Fibroblast of mammary gland (primary cell): ENCODE data around the gene CAMLG.

ENCODE experiments used
- DNase-seq: peaks from one replicate; pipeline ENCODE4 v3.0.0-alpha.2; 2010; ENCODE audit warnings: low read depth
- H3K4me3 ChIP-seq: 2 replicates; pipeline ENCODE4 v1.5.1; 2011; ENCODE audit warnings: low read depth, mild to moderate bottlenecking, low read length, moderate library complexity; ENCODE audit not compliant: control insufficient read depth
- TF ChIP-seq, protein P1 (sequence below): conservative IDR thresholded peaks from 2 replicates; pipeline ENCODE4 v1.5.1; 2011; ENCODE audit warnings: low read depth, low read length, inconsistent platforms; ENCODE audit not compliant: control insufficient read depth, insufficient read depth

The CAMLG gene

DNA sequence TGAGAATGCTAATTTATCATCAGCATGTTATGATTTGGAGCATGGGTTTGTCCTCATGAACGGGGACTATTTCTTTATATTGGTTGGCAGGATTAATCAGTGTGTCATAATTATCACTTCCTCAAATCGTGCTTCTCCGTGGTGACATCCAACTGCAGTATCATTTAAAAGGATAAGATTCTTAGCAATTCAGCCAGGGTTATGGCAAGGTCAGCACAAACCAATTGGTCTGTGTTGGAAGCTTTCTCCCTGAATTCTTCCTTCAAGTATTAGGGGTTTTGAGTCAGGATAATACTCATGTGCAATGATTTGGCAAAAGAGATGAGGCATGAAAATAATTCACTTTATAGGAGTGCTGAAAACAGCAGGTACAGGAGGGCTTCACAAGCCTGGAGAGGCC is 5.5 kb upstream of the CAMLG start:
- DNase-seq, result no peak
- no peak overlapping the region for H3K4me3 ChIP-seq
- TF ChIP-seq, protein P1, sequence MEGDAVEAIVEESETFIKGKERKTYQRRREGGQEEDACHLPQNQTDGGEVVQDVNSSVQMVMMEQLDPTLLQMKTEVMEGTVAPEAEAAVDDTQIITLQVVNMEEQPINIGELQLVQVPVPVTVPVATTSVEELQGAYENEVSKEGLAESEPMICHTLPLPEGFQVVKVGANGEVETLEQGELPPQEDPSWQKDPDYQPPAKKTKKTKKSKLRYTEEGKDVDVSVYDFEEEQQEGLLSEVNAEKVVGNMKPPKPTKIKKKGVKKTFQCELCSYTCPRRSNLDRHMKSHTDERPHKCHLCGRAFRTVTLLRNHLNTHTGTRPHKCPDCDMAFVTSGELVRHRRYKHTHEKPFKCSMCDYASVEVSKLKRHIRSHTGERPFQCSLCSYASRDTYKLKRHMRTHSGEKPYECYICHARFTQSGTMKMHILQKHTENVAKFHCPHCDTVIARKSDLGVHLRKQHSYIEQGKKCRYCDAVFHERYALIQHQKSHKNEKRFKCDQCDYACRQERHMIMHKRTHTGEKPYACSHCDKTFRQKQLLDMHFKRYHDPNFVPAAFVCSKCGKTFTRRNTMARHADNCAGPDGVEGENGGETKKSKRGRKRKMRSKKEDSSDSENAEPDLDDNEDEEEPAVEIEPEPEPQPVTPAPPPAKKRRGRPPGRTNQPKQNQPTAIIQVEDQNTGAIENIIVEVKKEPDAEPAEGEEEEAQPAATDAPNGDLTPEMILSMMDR, result no peak

DNA sequence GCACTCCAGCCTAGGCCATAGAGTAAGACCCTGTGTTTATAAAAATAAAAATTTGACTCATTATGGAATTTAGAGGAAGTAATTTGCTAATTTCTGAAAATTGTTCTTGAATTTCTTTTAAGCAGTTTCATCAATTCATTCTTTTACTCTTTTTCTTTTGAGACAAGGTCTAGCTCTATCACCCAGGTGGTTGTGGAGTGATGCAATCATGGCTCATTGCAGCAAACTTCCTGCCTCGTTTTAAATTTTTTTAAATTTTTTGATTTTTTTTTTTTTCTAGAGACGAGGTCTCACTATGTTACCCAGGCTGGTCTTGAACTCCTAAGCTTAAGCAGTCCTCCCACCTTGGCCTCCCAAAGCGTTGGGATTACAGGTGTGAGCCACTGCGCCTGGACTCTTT is 3.1 kb upstream of the CAMLG start:
- TF ChIP-seq, protein P1, result no peak
- no peak for DNase-seq
- no peak overlapping the region for H3K4me3 ChIP-seq

DNA sequence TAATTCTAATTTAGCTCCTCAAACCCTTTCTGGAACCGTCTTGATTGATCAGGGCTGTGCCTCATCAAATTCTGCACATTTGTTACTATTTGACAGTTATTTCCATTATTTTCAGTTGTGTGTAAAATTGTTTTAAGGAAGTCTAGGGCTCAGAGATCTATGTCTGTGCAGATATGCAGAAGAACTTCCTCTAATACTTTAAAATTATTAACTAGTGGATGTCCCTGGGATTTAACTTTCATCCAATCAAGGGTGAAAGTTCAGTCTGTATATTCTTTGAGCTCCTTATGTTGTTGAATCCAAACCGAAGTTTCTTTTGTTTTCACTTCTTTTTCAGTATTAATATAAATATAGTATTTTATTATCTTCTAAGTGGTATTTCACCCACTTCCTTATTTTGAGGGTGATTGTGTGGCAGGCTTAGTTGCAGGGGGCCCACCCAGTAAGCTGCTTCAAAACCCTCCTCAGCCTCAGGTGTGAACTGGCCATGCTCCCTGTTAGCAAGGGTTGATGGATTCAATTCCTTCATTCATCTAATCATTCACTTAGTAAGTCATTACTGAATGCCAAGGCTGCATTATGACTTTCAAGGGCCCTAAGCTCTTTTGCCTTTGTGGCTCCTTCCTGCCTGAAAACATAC is 2.1 kb upstream of the CAMLG start:
- H3K4me3 ChIP-seq, result no peak overlapping the region
- TF ChIP-seq, protein P1, result no peak
- DNase-seq, result no peak

DNA sequence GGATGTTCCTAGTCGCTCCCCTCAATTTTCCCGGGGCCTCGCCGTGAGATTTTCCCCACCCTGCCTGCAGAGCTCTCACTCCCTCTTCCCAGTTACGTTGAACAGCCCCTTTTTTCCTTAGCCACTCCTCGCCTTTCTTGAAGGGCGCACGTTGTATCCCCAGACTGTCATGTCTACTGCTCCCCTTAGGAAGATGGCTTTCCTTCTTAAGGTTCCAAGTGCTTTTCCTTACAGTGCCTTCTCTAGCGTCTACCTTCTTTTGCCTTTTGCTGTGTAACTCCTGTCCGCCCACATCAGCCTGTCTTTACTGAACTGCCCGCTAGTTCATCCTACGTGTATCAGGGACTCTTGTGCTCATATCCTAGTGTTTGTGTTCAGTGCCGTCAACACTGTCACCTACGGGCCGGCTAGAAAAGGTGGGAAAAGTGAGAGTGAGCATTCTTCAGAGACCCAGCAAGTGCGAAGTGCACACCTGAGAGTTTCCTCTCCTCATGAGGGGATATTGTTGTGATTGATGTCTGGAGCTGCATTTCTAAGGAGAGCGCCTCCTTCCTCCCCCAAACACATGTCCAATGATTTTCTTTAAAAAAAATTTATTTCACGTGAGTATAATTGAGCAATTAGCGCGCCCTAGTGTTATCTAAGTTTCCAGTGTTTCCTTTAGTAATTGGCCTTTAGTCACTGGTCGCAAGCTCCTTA is 764 bp downstream of the CAMLG start:
- DNase-seq, result peak; percentile 50
- peak overlapping the region; percentile 98 for H3K4me3 ChIP-seq
- TF ChIP-seq, protein P1, result no peak

DNA sequence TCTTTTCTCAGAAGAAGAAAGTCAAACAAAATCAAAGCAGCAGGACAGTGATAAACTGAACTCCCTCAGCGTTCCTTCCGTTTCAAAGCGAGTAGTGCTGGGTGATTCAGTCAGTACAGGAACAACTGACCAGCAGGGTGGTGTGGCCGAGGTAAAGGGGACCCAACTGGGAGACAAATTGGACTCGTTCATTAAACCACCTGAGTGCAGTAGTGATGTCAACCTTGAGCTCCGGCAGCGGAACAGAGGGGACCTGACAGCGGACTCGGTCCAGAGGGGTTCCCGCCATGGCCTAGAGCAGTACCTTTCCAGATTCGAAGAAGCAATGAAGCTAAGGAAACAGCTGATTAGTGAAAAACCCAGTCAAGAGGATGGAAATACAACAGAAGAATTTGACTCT is 2.7 kb downstream of the CAMLG start:
- no peak for DNase-seq
- no peak overlapping the region for H3K4me3 ChIP-seq
- TF ChIP-seq, protein P1, result no peak

DNA sequence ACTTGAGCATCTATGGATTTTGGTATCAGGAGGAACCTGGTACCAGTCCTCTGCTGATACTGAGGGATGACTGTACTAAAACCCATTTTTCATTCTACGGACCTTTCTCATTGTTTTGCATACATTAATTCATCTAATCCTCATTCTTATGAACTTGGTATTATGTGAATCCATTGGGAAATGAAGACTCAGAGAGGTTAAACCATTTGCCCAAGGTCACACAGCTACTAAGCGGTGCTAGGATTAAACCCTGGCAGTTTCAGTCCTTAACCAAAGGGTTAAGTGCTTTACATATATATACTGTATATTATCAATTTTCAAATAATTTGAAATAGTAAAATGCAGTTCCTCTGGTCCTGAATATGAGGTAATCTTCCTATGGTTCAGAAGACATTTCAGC is 3.8 kb downstream of the CAMLG start:
- no peak overlapping the region for H3K4me3 ChIP-seq
- TF ChIP-seq, protein P1, result no peak
- DNase-seq, result no peak

DNA sequence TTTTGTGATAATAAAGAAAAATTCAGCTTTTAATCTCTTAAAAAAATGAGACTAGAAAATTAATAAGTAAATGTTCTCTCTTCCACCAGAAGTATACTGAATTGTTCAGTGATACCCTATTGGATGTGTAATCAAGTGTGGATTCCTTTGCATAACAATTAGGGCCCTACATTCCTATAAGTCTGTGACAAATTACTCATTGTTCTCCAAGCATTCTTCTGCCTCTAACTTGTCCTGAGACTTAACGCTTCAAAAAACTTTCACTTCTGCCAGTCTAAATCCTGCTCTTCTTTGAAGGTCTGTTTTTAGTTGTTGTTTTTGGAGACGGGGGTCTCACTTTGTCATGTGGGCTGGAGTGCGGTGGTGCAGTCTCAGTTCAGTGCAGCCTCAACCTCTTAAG is 11.1 kb downstream of the CAMLG start:
- no peak for DNase-seq
- TF ChIP-seq, protein P1, result no peak
- no peak overlapping the region for H3K4me3 ChIP-seq
